OCI-LY3 (cell line): ENCODE measurements around the gene NDUFA13.

Experiments
- CTCF ChIP-seq: fragments of 200-600, 300-600 bp; sonication (generic); IDR thresholded peaks from 2 replicates; pipeline ENCODE4 v1.5.1; 2014; ENCODE audit warnings: antibody characterized with exemption, low read length, low read depth
- EZH2phosphoT487 ChIP-seq: fragments of 200-600 bp; shearing (Covaris generic); IDR thresholded peaks from 2 replicates; pipeline ENCODE4 v1.6.1; 2018; ENCODE audit warnings: antibody characterized with exemption, mixed run types, low read depth

- TF ChIP-seq CTCF (no peak), EZH2phosphoT487 (no peak)
Measured at GRCh38 chr19:19505669-19506326, 10.2 kb upstream of the NDUFA13 start.
